ENCODE results near the gene BMAL1. TPM values are rescaled to one million over a fixed set of nuclear protein-coding genes. Genes with fewer than 3 reads are reported as not detected.

Gene BMAL1
- total RNA-seq, result 10 to 100 TPM; 25.2 to 29.4 TPM
- 29.2 TPM for polyA plus RNA-seq

GRCh38 chr11:13277768-13278608, at the start of gene BMAL1:
Gene BMAL1, plus strand, starts transcription at chr11:13277790. Its CDS starts 76,519 bp downstream, at chr11:13354309.
- Histone ChIP-seq H3K4me3 (ENCODE audit: low read length) (peak within 1 kb of the TSS; percentile 98), H3K4me1 (ENCODE audit: insufficient read depth, low read length) (peaks cover 44% of the 10 kb centered on the region), H3K27ac (ENCODE audit: low read depth, low read length) (peak within 1 kb of the TSS; percentile 76), H3K27me3 (ENCODE audit: insufficient read depth, low read length, poor library complexity, severe bottlenecking) (no peaks in the 10 kb centered on the region), H3K9me3 (ENCODE audit: low read length) (no peaks in the 10 kb centered on the region), H3K36me3 (ENCODE audit: insufficient read depth, low read length) (no peaks in the 10 kb centered on the region)
- Mint-ChIP-seq H3K27me3 (peaks cover 0 to 12% of the 10 kb centered on the region in 2 donors), H3K27ac (peak within 1 kb of the TSS; percentile 81 to 98 (median 95)), H3K4me1 (peaks cover 52 to 53% (median 52%) of the 10 kb centered on the region in 3 donors), H3K9me3 (no peaks in the 10 kb centered on the region), H3K4me3 (peak within 1 kb of the TSS; percentile 92 to 99 (median 97)), H3K36me3 (peaks cover 0 to 24% (median 6%) of the 10 kb centered on the region in 3 donors)
- ChIA-PET POLR2A (interaction anchor here (0.7 to 1.1 kb wide), 3 partner anchors 9 to 61 kb away, joined by 3 to 6 read pairs (median 3); no protein-coding TSS in a partner anchor), CTCF (interaction anchor here (1.0 to 2.5 kb wide), 11 partner anchors 9 to 185 kb away, joined by 3 to 22 read pairs (median 4); partner anchors contain the start of gene BTBD10)
- peak in 4 of 5 donors; percentile 47 to 74 (median 65) for DNase-seq

- Histone ChIP-seq H3K4me1 (ENCODE audit: insufficient read depth, low read length) (no peaks in the 10 kb centered on the region), H3K27ac (ENCODE audit: low read depth, low read length) (no peak overlapping the region), H3K4me3 (ENCODE audit: low read length) (no peak overlapping the region), H3K9me3 (ENCODE audit: low read length) (no peaks in the 10 kb centered on the region), H3K27me3 (ENCODE audit: insufficient read depth, low read length, poor library complexity, severe bottlenecking) (no peaks in the 10 kb centered on the region), H3K36me3 (ENCODE audit: insufficient read depth, low read length) (no peaks in the 10 kb centered on the region)
- DNase-seq, result no peak
- H3K4me3 Mint-ChIP-seq, result no peak overlapping the region
- H3K27ac Mint-ChIP-seq, result no peak overlapping the region
- peaks cover 1 to 4% of the 10 kb centered on the region in 2 donors for H3K27me3 Mint-ChIP-seq
- no peaks in the 10 kb centered on the region for H3K36me3 Mint-ChIP-seq
- H3K4me1 Mint-ChIP-seq, result no peaks in the 10 kb centered on the region
- ChIA-PET CTCF (interaction anchor here (0.9 to 1.3 kb wide), 2 partner anchors 9 to 15 kb away, joined by 3 read pairs; no protein-coding TSS in a partner anchor), POLR2A (no interaction called here)
- H3K9me3 Mint-ChIP-seq, result no peaks in the 10 kb centered on the region
These were observed 49.0 kb upstream of the BMAL1 start for GRCh38 chr11:13228572-13228971.

- CTCF ChIA-PET, result no interaction called here
- H3K27ac ChIP-seq (ENCODE audit: low read depth, low read length), result no peak overlapping the region
- H3K4me3 Mint-ChIP-seq, result no peak overlapping the region
- H3K36me3 ChIP-seq (ENCODE audit: insufficient read depth, low read length), result no peaks in the 10 kb centered on the region
- DNase-seq, result no peak
- H3K9me3 Mint-ChIP-seq, result no peaks in the 10 kb centered on the region
- H3K4me1 Mint-ChIP-seq, result no peaks in the 10 kb centered on the region
- POLR2A ChIA-PET, result no interaction called here
- no peaks in the 10 kb centered on the region for H3K36me3 Mint-ChIP-seq
- H3K9me3 ChIP-seq (ENCODE audit: low read length), result no peaks in the 10 kb centered on the region
- no peak overlapping the region for H3K27ac Mint-ChIP-seq
- H3K4me3 ChIP-seq (ENCODE audit: low read length), result no peak overlapping the region
- H3K27me3 Mint-ChIP-seq, result peaks cover 1 to 4% of the 10 kb centered on the region in 2 donors
- H3K27me3 ChIP-seq (ENCODE audit: insufficient read depth, low read length, poor library complexity, severe bottlenecking), result no peaks in the 10 kb centered on the region
- H3K4me1 ChIP-seq (ENCODE audit: insufficient read depth, low read length), result no peaks in the 10 kb centered on the region
These were observed 48.5 kb upstream of the BMAL1 start for GRCh38 chr11:13229136-13229535.

GRCh38 chr11:13229711-13230318, 47.8 kb upstream of the BMAL1 start:
- no peaks in the 10 kb centered on the region for H3K4me1 ChIP-seq (ENCODE audit: insufficient read depth, low read length)
- no peaks in the 10 kb centered on the region for H3K9me3 Mint-ChIP-seq
- no peaks in the 10 kb centered on the region for H3K36me3 ChIP-seq (ENCODE audit: insufficient read depth, low read length)
- H3K27me3 Mint-ChIP-seq, result peaks cover 1 to 4% of the 10 kb centered on the region in 2 donors
- ChIA-PET CTCF (no interaction called here), POLR2A (no interaction called here)
- H3K9me3 ChIP-seq (ENCODE audit: low read length), result no peaks in the 10 kb centered on the region
- no peak overlapping the region for H3K4me3 Mint-ChIP-seq
- H3K36me3 Mint-ChIP-seq, result no peaks in the 10 kb centered on the region
- H3K27me3 ChIP-seq (ENCODE audit: insufficient read depth, low read length, poor library complexity, severe bottlenecking), result no peaks in the 10 kb centered on the region
- no peak overlapping the region for H3K4me3 ChIP-seq (ENCODE audit: low read length)
- H3K27ac Mint-ChIP-seq, result no peak overlapping the region
- H3K4me1 Mint-ChIP-seq, result no peaks in the 10 kb centered on the region
- H3K27ac ChIP-seq (ENCODE audit: low read depth, low read length), result no peak overlapping the region
- DNase-seq, result no peak

- Mint-ChIP-seq H3K4me1 (no peaks in the 10 kb centered on the region), H3K36me3 (peaks cover 0 to 5% (median 0%) of the 10 kb centered on the region in 3 donors), H3K9me3 (peaks cover 0 to 6% (median 0%) of the 10 kb centered on the region in 5 donors), H3K4me3 (no peak overlapping the region), H3K27me3 (peaks cover 5 to 15% of the 10 kb centered on the region in 2 donors), H3K27ac (no peak overlapping the region)
- DNase-seq, result no peak
- no peaks in the 10 kb centered on the region for H3K36me3 ChIP-seq (ENCODE audit: insufficient read depth, low read length)
- H3K4me1 ChIP-seq (ENCODE audit: insufficient read depth, low read length), result no peaks in the 10 kb centered on the region
- ChIA-PET POLR2A (no interaction called here), CTCF (no interaction called here)
- no peak overlapping the region for H3K4me3 ChIP-seq (ENCODE audit: low read length)
- H3K27ac ChIP-seq (ENCODE audit: low read depth, low read length), result no peak overlapping the region
- H3K27me3 ChIP-seq (ENCODE audit: insufficient read depth, low read length, poor library complexity, severe bottlenecking), result no peaks in the 10 kb centered on the region
- H3K9me3 ChIP-seq (ENCODE audit: low read length), result no peaks in the 10 kb centered on the region
These were observed 44.3 kb upstream of the BMAL1 start for GRCh38 chr11:13233173-13233745.

- Mint-ChIP-seq H3K27me3 (peaks cover 9 to 19% of the 10 kb centered on the region in 2 donors), H3K4me1 (peaks cover 4 to 5% (median 4%) of the 10 kb centered on the region in 3 donors), H3K27ac (no peak overlapping the region), H3K36me3 (peaks cover 0 to 5% (median 0%) of the 10 kb centered on the region in 3 donors), H3K9me3 (peaks cover 0 to 6% (median 0%) of the 10 kb centered on the region in 5 donors), H3K4me3 (no peak overlapping the region)
- no peak for DNase-seq
- Histone ChIP-seq H3K27me3 (ENCODE audit: insufficient read depth, low read length, poor library complexity, severe bottlenecking) (no peaks in the 10 kb centered on the region), H3K27ac (ENCODE audit: low read depth, low read length) (no peak overlapping the region), H3K4me3 (ENCODE audit: low read length) (no peak overlapping the region), H3K36me3 (ENCODE audit: insufficient read depth, low read length) (no peaks in the 10 kb centered on the region), H3K4me1 (ENCODE audit: insufficient read depth, low read length) (no peaks in the 10 kb centered on the region), H3K9me3 (ENCODE audit: low read length) (no peaks in the 10 kb centered on the region)
- CTCF ChIA-PET, result interaction anchor here (0.9 to 4.0 kb wide), 2 partner anchors 26 to 108 kb away, joined by 4 to 13 read pairs; no protein-coding TSS in a partner anchor
- POLR2A ChIA-PET, result no interaction called here
These were observed 41.7 kb upstream of the BMAL1 start for GRCh38 chr11:13235895-13236294.

GRCh38 chr11:13236626-13237025, 41.0 kb upstream of the BMAL1 start:
- H3K4me3 Mint-ChIP-seq, result no peak overlapping the region
- H3K27me3 Mint-ChIP-seq, result peaks cover 9 to 19% of the 10 kb centered on the region in 2 donors
- CTCF ChIA-PET, result interaction anchor here (0.9 to 4.0 kb wide), 3 partner anchors 9 to 108 kb away, joined by 3 to 13 read pairs (median 4); no protein-coding TSS in a partner anchor
- Histone ChIP-seq H3K27me3 (ENCODE audit: insufficient read depth, low read length, poor library complexity, severe bottlenecking) (no peaks in the 10 kb centered on the region), H3K4me3 (ENCODE audit: low read length) (no peak overlapping the region), H3K36me3 (ENCODE audit: insufficient read depth, low read length) (no peaks in the 10 kb centered on the region), H3K4me1 (ENCODE audit: insufficient read depth, low read length) (no peaks in the 10 kb centered on the region), H3K9me3 (ENCODE audit: low read length) (no peaks in the 10 kb centered on the region), H3K27ac (ENCODE audit: low read depth, low read length) (no peak overlapping the region)
- DNase-seq, result no peak
- H3K4me1 Mint-ChIP-seq, result peaks cover 4 to 5% (median 4%) of the 10 kb centered on the region in 3 donors
- H3K9me3 Mint-ChIP-seq, result peaks cover 0 to 6% (median 0%) of the 10 kb centered on the region in 5 donors
- no peak overlapping the region for H3K27ac Mint-ChIP-seq
- H3K36me3 Mint-ChIP-seq, result peaks cover 0 to 5% (median 0%) of the 10 kb centered on the region in 3 donors
- POLR2A ChIA-PET, result no interaction called here
